HuH-7 (cell line): Measurements from ENCODE around the gene SAFB.
"Not testable (repeated sequence)": the region's sequence is repeated elsewhere in the genome, so short reads cannot be mapped to it uniquely, and the experiment has no call there.

Experiments
- DNase-seq: peaks from one replicate; pipeline ENCODE4 v3.0.0; 2011; ENCODE audit warnings: low spot score

The SAFB gene

GRCh38 chr19:5697022-5697889 lies 74.4 kb downstream of the SAFB start:
- DNase-seq = no peak

GRCh38 chr19:5697890-5698634 lies 75.2 kb downstream of the SAFB start:
- DNase-seq = no peak

GRCh38 chr19:5698635-5699422 lies 75.9 kb downstream of the SAFB start:
- DNase-seq = no peak

- no peak for DNase-seq
These were observed 77.7 kb downstream of the SAFB start for GRCh38 chr19:5700455-5701092.

- DNase-seq = not testable (repeated sequence)
These were observed 79.1 kb downstream of the SAFB start for GRCh38 chr19:5702053-5702410.

- DNase-seq = no peak
These were observed 81.2 kb downstream of the SAFB start for GRCh38 chr19:5703819-5704818.

- DNase-seq = no peak
These were observed 82.7 kb downstream of the SAFB start for GRCh38 chr19:5705552-5705951.

GRCh38 chr19:5706876-5707573 lies 84.1 kb downstream of the SAFB start:
- no peak for DNase-seq

GRCh38 chr19:5707576-5708575 lies 85.0 kb downstream of the SAFB start:
- no peak for DNase-seq

- DNase-seq = no peak
These were observed 88.1 kb downstream of the SAFB start for GRCh38 chr19:5711025-5711424.

- DNase-seq = no peak
These were observed 88.9 kb downstream of the SAFB start for GRCh38 chr19:5711713-5712161.

GRCh38 chr19:5713228-5713627 lies 90.3 kb downstream of the SAFB start:
- no peak for DNase-seq

- no peak for DNase-seq
These were observed 91.9 kb downstream of the SAFB start for GRCh38 chr19:5714816-5715215.

GRCh38 chr19:5717215-5717935 lies 94.5 kb downstream of the SAFB start:
- DNase-seq = no peak
